H9 (cell line): ENCODE data around the gene DAB2IP. TPM values are rescaled to one million over a fixed set of nuclear protein-coding genes. Genes with fewer than 3 reads are reported as not detected.

Source experiments
- DNase-seq: peaks from one replicate; pipeline ENCODE4 v3.0.0-alpha.2; 2017
- H2AFZ ChIP-seq: one replicate; pipeline ENCODE4 v1.6.1; 2013; ENCODE audit warnings: mild to moderate bottlenecking, low read length, control low read depth, moderate library complexity
- H2AK5ac ChIP-seq: 2 replicates; pipeline ENCODE4 v1.6.1; 2013; ENCODE audit warnings: low read length, control low read depth, mixed read lengths; ENCODE audit not compliant: insufficient read length
- H2BK120ac ChIP-seq: one replicate; pipeline ENCODE4 v1.6.1; 2013; ENCODE audit warnings: low read depth, mild to moderate bottlenecking, low read length, control low read depth, inconsistent platforms; ENCODE audit not compliant: poor library complexity, severe bottlenecking
- H2BK12ac ChIP-seq: 2 replicates; pipeline ENCODE4 v1.6.1; 2013; ENCODE audit warnings: low read length, control low read depth, mixed read lengths, low read depth; ENCODE audit not compliant: insufficient read length
- H2BK15ac ChIP-seq: 2 replicates; pipeline ENCODE4 v1.6.1; 2013; ENCODE audit warnings: low read depth, low read length, control low read depth
- H2BK20ac ChIP-seq: one replicate; pipeline ENCODE4 v1.6.1; 2013; ENCODE audit warnings: low read depth, mild to moderate bottlenecking, low read length, control low read depth, inconsistent platforms; ENCODE audit not compliant: poor library complexity, severe bottlenecking
- H2BK5ac ChIP-seq: 2 replicates; pipeline ENCODE4 v1.6.1; 2013; ENCODE audit warnings: low read length, control low read depth, mixed read lengths; ENCODE audit not compliant: insufficient read length
- H3K14ac ChIP-seq: 2 replicates; pipeline ENCODE4 v1.6.1; 2013; ENCODE audit warnings: low read length, control low read depth; ENCODE audit not compliant: insufficient read depth
- H3K18ac ChIP-seq: 2 replicates; pipeline ENCODE4 v1.6.1; 2013; ENCODE audit warnings: low read depth, mild to moderate bottlenecking, mixed read lengths, low read length, control low read depth; ENCODE audit not compliant: insufficient read length
- H3K23ac ChIP-seq: 2 replicates; pipeline ENCODE4 v1.6.1; 2013; ENCODE audit warnings: low read length, control low read depth, mixed read lengths, low read depth; ENCODE audit not compliant: insufficient read length
- H3K23me2 ChIP-seq: 2 replicates; pipeline ENCODE4 v1.6.1; 2013; ENCODE audit warnings: low read depth, mild to moderate bottlenecking, mixed read lengths, low read length, control low read depth; ENCODE audit not compliant: insufficient read length, poor library complexity, severe bottlenecking
- H3K27ac ChIP-seq: 2 replicates; pipeline ENCODE4 v1.5.1; 2013; ENCODE audit warnings: low read length, control low read depth, mixed read lengths, low read depth; ENCODE audit not compliant: insufficient read length
- H3K27me3 ChIP-seq: 2 replicates; pipeline ENCODE4 v1.6.1; 2013; ENCODE audit warnings: low read length, control low read depth, inconsistent platforms; ENCODE audit not compliant: insufficient read depth
- H3K4ac ChIP-seq: 2 replicates; pipeline ENCODE4 v1.6.1; 2013; ENCODE audit warnings: low read depth, mild to moderate bottlenecking, control low read depth, inconsistent platforms, low read length, moderate library complexity
- H3K4me1 ChIP-seq: 2 replicates; pipeline ENCODE4 v1.6.1; 2013; ENCODE audit warnings: low read length, control low read depth, inconsistent platforms; ENCODE audit not compliant: insufficient read depth
- H3K4me2 ChIP-seq: 2 replicates; pipeline ENCODE4 v1.6.1; 2013; ENCODE audit warnings: low read length, control low read depth, mixed read lengths; ENCODE audit not compliant: insufficient read length, insufficient read depth
- H3K56ac ChIP-seq: 2 replicates; pipeline ENCODE4 v1.6.1; 2013; ENCODE audit warnings: low read depth, mild to moderate bottlenecking, mixed read lengths, low read length, control low read depth; ENCODE audit not compliant: insufficient read length
- H3K79me1 ChIP-seq: 2 replicates; pipeline ENCODE4 v1.6.1; 2013; ENCODE audit warnings: low read depth, mild to moderate bottlenecking, moderate library complexity, low read length, control low read depth, inconsistent platforms; ENCODE audit not compliant: insufficient read depth, poor library complexity, severe bottlenecking
- H3K79me2 ChIP-seq: 2 replicates; pipeline ENCODE4 v1.6.1; 2013; ENCODE audit warnings: low read length, control low read depth, inconsistent platforms; ENCODE audit not compliant: insufficient read depth
- H3K9ac ChIP-seq: 2 replicates; pipeline ENCODE4 v1.6.1; 2013; ENCODE audit warnings: low read length, control low read depth, mixed read lengths; ENCODE audit not compliant: insufficient read length; ENCODE audit errors: extremely low read depth
- H3K9me3 ChIP-seq: one replicate; pipeline ENCODE4 v1.6.1; 2013; ENCODE audit warnings: low read depth, low read length, inconsistent platforms; ENCODE audit not compliant: control insufficient read depth
- H3T11ph ChIP-seq: one replicate; pipeline ENCODE4 v1.6.1; 2013; ENCODE audit warnings: mild to moderate bottlenecking, low read length, control low read depth, inconsistent platforms
- H4K20me1 ChIP-seq: one replicate; pipeline ENCODE4 v1.6.1; 2013; ENCODE audit not compliant: control insufficient read depth, insufficient read length, insufficient read depth
- H4K5ac ChIP-seq: 2 replicates; pipeline ENCODE4 v1.6.1; 2013; ENCODE audit warnings: low read depth, mild to moderate bottlenecking, mixed read lengths, low read length, control low read depth; ENCODE audit not compliant: insufficient read length
- H4K8ac ChIP-seq: replicated peaks from 2 replicates; pipeline ENCODE4 v1.6.1; 2013; ENCODE audit warnings: low read length, control low read depth, mixed read lengths, low read depth; ENCODE audit not compliant: insufficient read length
- H4K91ac ChIP-seq: 2 replicates; pipeline ENCODE4 v1.6.1; 2013; ENCODE audit warnings: low read depth, mild to moderate bottlenecking, moderate library complexity, mixed read lengths, low read length, control low read depth; ENCODE audit not compliant: insufficient read length
- H3K27ac Mint-ChIP-seq, 3 experiments: 2 replicates in 2 of 3; 3 replicates in 1 of 3; pipeline ENCODE4 v1.8.0; 2020 to 2021; ENCODE audit warnings: mixed read lengths in 3 of 3, mild to moderate bottlenecking in 1 of 3, moderate library complexity in 1 of 3
- H3K27me3 Mint-ChIP-seq: 2 replicates; pipeline ENCODE4 v1.8.0; 2021; ENCODE audit warnings: low read depth, mild to moderate bottlenecking, moderate library complexity, mixed read lengths
- H3K36me3 Mint-ChIP-seq, 3 experiments: 2 replicates in 2 of 3; 3 replicates in 1 of 3; pipeline ENCODE4 v1.8.0; 2020 to 2021; ENCODE audit warnings: low read depth in 3 of 3, mixed read lengths in 3 of 3; ENCODE audit not compliant: insufficient read depth in 1 of 3
- H3K4me1 Mint-ChIP-seq, 2 experiments: 2 replicates each; pipeline ENCODE4 v1.8.0; 2020; ENCODE audit warnings: mixed read lengths in 2 of 2
- H3K4me3 Mint-ChIP-seq, 2 experiments: 2 replicates in 1 of 2; 3 replicates in 1 of 2; pipeline ENCODE4 v1.8.0; 2020 to 2021; ENCODE audit warnings: mild to moderate bottlenecking in 2 of 2, mixed read lengths in 2 of 2, moderate library complexity in 1 of 2
- H3K9me3 Mint-ChIP-seq, 2 experiments: 2 replicates in 1 of 2; 3 replicates in 1 of 2; pipeline ENCODE4 v1.8.0; 2020; ENCODE audit warnings: mild to moderate bottlenecking in 2 of 2, mixed read lengths in 2 of 2, moderate library complexity in 1 of 2
- WGBS: extraction: QIAGEN DNeasy Blood & Tissue Kit; methylation state at CpG from one replicate; pipeline ENCODE4 v1.1.7; 2013; ENCODE audit warnings: missing lambda C conversion rate, low lambda C conversion rate, mixed read lengths; ENCODE audit not compliant: insufficient read length; ENCODE audit errors: extremely low coverage; 5-methylcytosine and 5-hydroxymethylcytosine counted together
- total RNA-seq: library from RNA; stranded (reverse); gene quantifications from 2 replicates; pipeline ENCODE4 v1.2.1, GENCODE V29; 2021
- TF ChIP-seq, protein P1 (sequence below): fragments of 200-600 bp; sonication (generic); conservative IDR thresholded peaks from 3 replicates; pipeline ENCODE4 v1.8.0; 2021; ENCODE audit warnings: antibody characterized with exemption, mild to moderate bottlenecking

Gene DAB2IP
- total RNA-seq, 1 experiment from 2014 or later = 22.6 TPM

DNA sequence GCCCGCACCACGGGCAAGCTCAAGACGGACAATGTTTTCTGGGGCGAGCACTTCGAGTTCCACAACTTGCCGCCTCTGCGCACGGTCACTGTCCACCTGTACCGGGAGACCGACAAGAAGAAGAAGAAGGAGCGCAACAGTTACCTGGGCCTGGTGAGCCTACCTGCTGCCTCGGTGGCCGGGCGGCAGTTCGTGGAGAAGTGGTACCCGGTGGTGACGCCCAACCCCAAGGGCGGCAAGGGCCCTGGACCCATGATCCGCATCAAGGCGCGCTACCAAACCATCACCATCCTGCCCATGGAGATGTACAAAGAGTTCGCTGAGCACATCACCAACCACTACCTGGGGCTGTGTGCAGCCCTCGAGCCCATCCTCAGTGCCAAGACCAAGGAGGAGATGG lies 108.6 kb downstream of the DAB2IP start:
- H3K9ac ChIP-seq = no peak overlapping the region
- no peak overlapping the region for H3K27ac Mint-ChIP-seq
- H2BK15ac ChIP-seq = no peak overlapping the region
- no peak overlapping the region for H3K4me2 ChIP-seq
- H3K4me3 Mint-ChIP-seq = no peak overlapping the region
- no peak overlapping the region for H4K8ac ChIP-seq
- H3K4ac ChIP-seq = no peak overlapping the region
- no CpG with 5 or more reads among the region's 23 CpGs for WGBS
- no peaks in the 10 kb centered on the region for H4K20me1 ChIP-seq
- H3K14ac ChIP-seq = no peak overlapping the region
- H2BK12ac ChIP-seq = no peak overlapping the region
- H3K9me3 ChIP-seq = no peaks in the 10 kb centered on the region
- DNase-seq = no peak
- H2AFZ ChIP-seq = no peak overlapping the region
- peaks cover 10 to 35% (median 24%) of the 10 kb centered on the region in 3 experiments; a peak in 6 of 7 replicates for H3K36me3 Mint-ChIP-seq
- H3K27ac ChIP-seq = no peak overlapping the region
- H2BK20ac ChIP-seq = no peak overlapping the region
- no peak overlapping the region for H4K91ac ChIP-seq
- no peaks in the 10 kb centered on the region for H3K27me3 Mint-ChIP-seq
- H3T11ph ChIP-seq = no peak overlapping the region
- H3K79me2 ChIP-seq = no peaks in the 10 kb centered on the region
- TF ChIP-seq, protein P1, sequence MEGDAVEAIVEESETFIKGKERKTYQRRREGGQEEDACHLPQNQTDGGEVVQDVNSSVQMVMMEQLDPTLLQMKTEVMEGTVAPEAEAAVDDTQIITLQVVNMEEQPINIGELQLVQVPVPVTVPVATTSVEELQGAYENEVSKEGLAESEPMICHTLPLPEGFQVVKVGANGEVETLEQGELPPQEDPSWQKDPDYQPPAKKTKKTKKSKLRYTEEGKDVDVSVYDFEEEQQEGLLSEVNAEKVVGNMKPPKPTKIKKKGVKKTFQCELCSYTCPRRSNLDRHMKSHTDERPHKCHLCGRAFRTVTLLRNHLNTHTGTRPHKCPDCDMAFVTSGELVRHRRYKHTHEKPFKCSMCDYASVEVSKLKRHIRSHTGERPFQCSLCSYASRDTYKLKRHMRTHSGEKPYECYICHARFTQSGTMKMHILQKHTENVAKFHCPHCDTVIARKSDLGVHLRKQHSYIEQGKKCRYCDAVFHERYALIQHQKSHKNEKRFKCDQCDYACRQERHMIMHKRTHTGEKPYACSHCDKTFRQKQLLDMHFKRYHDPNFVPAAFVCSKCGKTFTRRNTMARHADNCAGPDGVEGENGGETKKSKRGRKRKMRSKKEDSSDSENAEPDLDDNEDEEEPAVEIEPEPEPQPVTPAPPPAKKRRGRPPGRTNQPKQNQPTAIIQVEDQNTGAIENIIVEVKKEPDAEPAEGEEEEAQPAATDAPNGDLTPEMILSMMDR = no peak
- H3K4me1 Mint-ChIP-seq = peaks cover 8 to 10% of the 10 kb centered on the region in 2 experiments
- no peak overlapping the region for H2BK120ac ChIP-seq
- H3K4me1 ChIP-seq = no peaks in the 10 kb centered on the region
- H4K5ac ChIP-seq = no peak overlapping the region
- no peak overlapping the region for H2AK5ac ChIP-seq
- H2BK5ac ChIP-seq = no peak overlapping the region
- H3K23ac ChIP-seq = no peak overlapping the region
- H3K56ac ChIP-seq = no peak overlapping the region
- no peaks in the 10 kb centered on the region for H3K27me3 ChIP-seq
- no peaks in the 10 kb centered on the region for H3K79me1 ChIP-seq
- no peaks in the 10 kb centered on the region for H3K23me2 ChIP-seq
- H3K9me3 Mint-ChIP-seq = no peaks in the 10 kb centered on the region; a peak in 1 of 5 replicates
- H3K18ac ChIP-seq = no peak overlapping the region
